ENCODE results near the gene RPS18. TPM values are rescaled to one million over a fixed set of nuclear protein-coding genes. Genes with fewer than 3 reads are reported as not detected.

The RPS18 gene
- total RNA-seq, 4 donors from 2014 or later: 1,642 to 3,082 (median 2,562) TPM

DNA sequence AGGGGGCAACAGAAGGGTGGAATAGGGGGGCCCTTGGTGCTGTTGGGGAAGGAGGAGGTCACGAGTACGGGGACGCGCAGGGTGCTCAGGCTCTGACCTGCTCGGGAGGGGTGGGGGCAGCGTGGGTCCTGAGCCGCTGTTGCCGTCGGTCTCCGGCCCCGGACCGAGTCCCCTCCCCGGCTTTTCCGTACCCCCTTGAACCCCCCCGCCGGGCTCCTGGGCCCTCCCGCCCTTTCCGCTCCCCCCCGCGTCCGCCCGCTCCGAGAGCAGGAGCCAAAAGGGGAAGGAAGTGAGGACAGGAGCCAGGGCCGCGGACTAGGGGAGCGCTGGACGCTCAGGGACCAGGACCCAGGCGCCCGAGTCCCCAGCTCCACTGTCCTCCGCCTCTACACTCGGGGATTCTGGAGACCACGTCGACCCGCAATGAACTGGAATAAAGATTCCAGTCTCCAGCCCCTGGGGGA is 26.9 kb downstream of the RPS18 start, which contains the start of gene RGL2:
TSS of gene RGL2 (minus strand) at position 170 of the 464 bp plus-strand sequence. CDS start 332 bp downstream, outside the sequence.
- intact Hi-C loops (cut with DNase I): no loop called here
- H3K27ac ChIP-seq (replicated peaks in 1 of 4): peak within 1 kb of the TSS; percentile 93 to 99 (median 98)
- peak; percentile 96 for DNase-seq (ENCODE audit: extremely low spot score)
- no peaks in the 10 kb centered on the region for H3K9me3 ChIP-seq
- H3K4me1 ChIP-seq: peaks cover 28 to 60% (median 42%) of the 10 kb centered on the region in 4 donors
- TF ChIP-seq POLR2A (IDR thresholded peaks at IDR 0.05; ENCODE audit: low read depth): no peak
- WGBS: no CpG with 5 or more reads among the region's 34 CpGs
- no peaks in the 10 kb centered on the region for H3K27me3 ChIP-seq
- peaks cover 18 to 56% (median 52%) of the 10 kb centered on the region in 4 donors for H3K36me3 ChIP-seq
- peak within 1 kb of the TSS; percentile 69 to 98 (median 82) for H3K4me3 ChIP-seq

DNA sequence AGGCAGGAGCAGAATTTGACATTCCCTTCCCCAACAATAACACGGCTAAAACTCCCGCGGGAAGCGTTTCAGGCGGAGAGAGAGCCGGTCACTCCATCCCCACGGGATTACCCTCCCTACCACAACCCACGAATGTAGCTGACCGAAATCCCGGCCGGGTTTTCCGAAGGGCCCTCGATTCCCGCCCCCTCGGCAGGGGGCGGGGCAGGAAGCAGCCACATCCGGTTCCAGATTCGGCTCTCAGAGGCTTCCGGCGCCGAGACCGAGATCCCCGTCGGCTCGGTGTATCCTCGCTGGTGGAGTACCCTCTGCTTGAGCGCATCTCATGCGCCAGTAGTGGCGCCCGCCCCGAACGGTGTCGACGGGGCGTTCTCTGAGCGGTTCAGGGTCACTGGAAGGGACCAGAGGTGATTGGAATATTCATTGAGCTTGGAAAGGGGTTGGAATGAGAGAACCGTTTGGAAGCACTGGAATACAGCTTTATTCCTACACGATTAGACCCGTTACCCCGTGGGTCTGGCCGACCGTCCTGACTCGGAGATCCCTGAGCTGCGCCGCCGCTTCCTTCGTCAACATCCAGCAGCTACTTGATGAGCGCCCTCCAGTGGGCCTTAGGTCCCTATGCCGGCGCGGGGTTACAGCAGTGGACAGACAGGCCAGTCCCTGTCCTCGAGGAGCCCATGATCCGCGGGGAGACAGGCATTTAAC is 27.5 kb downstream of the RPS18 start:
- peaks cover 23 to 56% (median 53%) of the 10 kb centered on the region in 4 donors for H3K36me3 ChIP-seq
- TF ChIP-seq CTCF (IDR thresholded peaks at IDR 0.05): peak; percentile 70 to 80 (median 78)
- no peak for TF ChIP-seq EP300 (IDR thresholded peaks at IDR 0.05)
- peak; percentile 85 to 96 for TF ChIP-seq POLR2AphosphoS5 (IDR thresholded peaks at IDR 0.05)
- peak; percentile 35 for TF ChIP-seq POLR2A (IDR thresholded peaks at IDR 0.05; ENCODE audit: low read depth)
- DNase-seq (ENCODE audit: extremely low spot score): peak; percentile 97
- H3K4me1 ChIP-seq: peaks cover 28 to 59% (median 45%) of the 10 kb centered on the region in 4 donors
- intact Hi-C loops (cut with DNase I): no loop called here
- peak overlapping the region; percentile 93 to 99 (median 98) for H3K27ac ChIP-seq (replicated peaks in 1 of 4)
- H3K4me3 ChIP-seq: peak overlapping the region; percentile 69 to 98 (median 82)
- H3K9me3 ChIP-seq: no peaks in the 10 kb centered on the region
- H3K27me3 ChIP-seq: no peaks in the 10 kb centered on the region
- WGBS: 1% methylated on average over 17 of the region's 54 CpGs

GRCh38 chr6:33301877-33302276 is 30.0 kb downstream of the RPS18 start:
- H3K36me3 ChIP-seq: peaks cover 22 to 55% (median 44%) of the 10 kb centered on the region in 4 donors
- no peaks in the 10 kb centered on the region for H3K27me3 ChIP-seq
- H3K27ac ChIP-seq (replicated peaks in 1 of 4): no peak overlapping the region
- DNase-seq (ENCODE audit: extremely low spot score): no peak
- TF ChIP-seq POLR2A (IDR thresholded peaks at IDR 0.05; ENCODE audit: low read depth): no peak
- TF ChIP-seq CTCF (IDR thresholded peaks at IDR 0.05): no peak
- no peak for TF ChIP-seq POLR2AphosphoS5 (IDR thresholded peaks at IDR 0.05)
- TF ChIP-seq EP300 (IDR thresholded peaks at IDR 0.05): no peak
- H3K9me3 ChIP-seq: no peaks in the 10 kb centered on the region
- WGBS: 91% methylated on average over 3 of the region's 3 CpGs
- peaks cover 30 to 62% (median 46%) of the 10 kb centered on the region in 4 donors for H3K4me1 ChIP-seq
- H3K4me3 ChIP-seq: no peak overlapping the region
- intact Hi-C loops (cut with DNase I): no loop called here

DNA sequence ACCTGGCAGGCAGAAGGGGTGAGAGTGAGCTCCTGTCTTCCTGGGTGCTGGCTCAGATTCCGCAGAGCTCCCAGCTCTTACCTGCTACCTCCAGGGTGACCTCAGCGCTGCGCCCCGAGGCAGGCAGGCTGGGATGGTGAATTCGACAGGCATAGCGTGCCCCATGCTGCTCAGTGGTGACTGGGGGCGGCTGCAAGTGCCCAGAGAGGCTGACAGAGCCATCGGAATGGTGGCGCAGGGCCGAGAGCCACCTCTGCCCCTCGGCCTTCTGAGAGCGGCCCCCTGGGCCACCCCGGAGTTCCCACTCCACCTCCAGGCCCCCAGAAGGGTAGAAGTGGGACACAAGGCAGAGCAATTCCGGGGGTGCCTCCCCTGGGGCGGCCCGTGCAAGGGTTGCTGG is 32.3 kb downstream of the RPS18 start:
- intact Hi-C loops (cut with DNase I): no loop called here
- no peak for DNase-seq (ENCODE audit: extremely low spot score)
- Histone ChIP-seq H3K4me1 (peaks cover 21 to 47% (median 34%) of the 10 kb centered on the region in 4 donors), H3K27me3 (no peaks in the 10 kb centered on the region), H3K27ac (replicated peaks in 1 of 4) (no peak overlapping the region), H3K4me3 (no peak overlapping the region), H3K36me3 (peaks cover 22 to 58% (median 49%) of the 10 kb centered on the region in 4 donors), H3K9me3 (no peaks in the 10 kb centered on the region)
- WGBS: no CpG with 5 or more reads among the region's 16 CpGs
- TF ChIP-seq EP300 (IDR thresholded peaks at IDR 0.05) (no peak), POLR2AphosphoS5 (IDR thresholded peaks at IDR 0.05) (no peak), CTCF (IDR thresholded peaks at IDR 0.05) (no peak), POLR2A (IDR thresholded peaks at IDR 0.05; ENCODE audit: low read depth) (no peak)

DNA sequence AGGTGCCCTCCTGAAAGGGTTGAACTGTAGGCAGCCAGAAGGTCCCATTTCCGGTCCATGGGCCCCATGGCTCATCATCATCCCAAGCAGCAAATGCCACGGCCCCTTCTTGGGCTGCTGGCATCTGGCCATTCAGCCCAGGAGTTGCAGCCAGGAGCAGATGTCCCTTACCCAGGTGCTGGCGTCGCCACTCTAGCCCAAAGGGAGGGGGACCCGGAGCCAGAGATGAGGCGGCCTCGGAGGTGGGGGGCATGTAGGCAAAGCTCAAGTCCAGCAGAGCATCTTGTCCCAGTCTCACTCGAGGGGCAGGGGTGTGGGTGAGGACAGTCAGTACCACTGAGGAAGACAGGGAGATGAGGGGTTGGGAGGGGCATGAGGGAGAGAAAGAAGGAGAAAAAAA is 33.2 kb downstream of the RPS18 start:
- DNase-seq (ENCODE audit: extremely low spot score): no peak
- intact Hi-C loops (cut with DNase I): no loop called here
- Histone ChIP-seq H3K27ac (replicated peaks in 1 of 4) (no peak overlapping the region), H3K4me1 (peaks cover 19 to 43% (median 30%) of the 10 kb centered on the region in 4 donors), H3K27me3 (no peaks in the 10 kb centered on the region), H3K36me3 (peaks cover 22 to 62% (median 51%) of the 10 kb centered on the region in 4 donors), H3K4me3 (no peak overlapping the region), H3K9me3 (no peaks in the 10 kb centered on the region)
- no peak for TF ChIP-seq POLR2AphosphoS5 (IDR thresholded peaks at IDR 0.05)
- TF ChIP-seq CTCF (IDR thresholded peaks at IDR 0.05): no peak
- no peak for TF ChIP-seq EP300 (IDR thresholded peaks at IDR 0.05)
- TF ChIP-seq POLR2A (IDR thresholded peaks at IDR 0.05; ENCODE audit: low read depth): no peak
- 86% methylated on average over 8 of the region's 8 CpGs for WGBS

Measured in esophagus muscularis mucosa (tissue), 4 donors.